NCI-H510A treated with DMSO at 0.1 percent for 48 hours (cell line): Measurements from ENCODE around the gene FBXL13.
"Not testable (repeated sequence)": the region's sequence is repeated elsewhere in the genome, so short reads cannot be mapped to it uniquely, and the experiment has no call there.

Source experiments
- DNase-seq: peaks from one replicate; lab custom pipeline; 2025; lab: John Stamatoyannopoulos, UW

FBXL13 gene

DNA sequence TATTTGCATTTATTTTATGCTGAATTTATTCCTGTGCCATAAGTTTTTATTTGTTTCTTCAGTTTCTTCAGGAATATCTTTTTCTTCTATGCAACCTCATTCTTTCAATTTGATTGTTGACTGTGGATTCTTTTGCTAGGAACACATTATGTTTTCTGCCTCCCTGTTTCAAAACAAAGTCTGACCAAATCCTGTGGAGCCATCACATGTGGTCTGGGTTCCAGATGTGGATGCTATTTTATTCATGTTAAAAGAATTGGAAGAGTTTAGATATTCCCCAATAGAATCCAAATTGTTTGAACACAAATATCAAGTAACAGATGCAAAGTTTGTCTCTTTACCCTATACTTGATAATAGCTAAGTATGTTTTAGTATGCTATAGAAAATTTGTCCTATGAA lies 218.6 kb downstream of the FBXL13 start:
- no peak for DNase-seq

- DNase-seq: no peak
Measured at GRCh38 chr7:102849538-102849937, 225.1 kb downstream of the FBXL13 start.

DNA sequence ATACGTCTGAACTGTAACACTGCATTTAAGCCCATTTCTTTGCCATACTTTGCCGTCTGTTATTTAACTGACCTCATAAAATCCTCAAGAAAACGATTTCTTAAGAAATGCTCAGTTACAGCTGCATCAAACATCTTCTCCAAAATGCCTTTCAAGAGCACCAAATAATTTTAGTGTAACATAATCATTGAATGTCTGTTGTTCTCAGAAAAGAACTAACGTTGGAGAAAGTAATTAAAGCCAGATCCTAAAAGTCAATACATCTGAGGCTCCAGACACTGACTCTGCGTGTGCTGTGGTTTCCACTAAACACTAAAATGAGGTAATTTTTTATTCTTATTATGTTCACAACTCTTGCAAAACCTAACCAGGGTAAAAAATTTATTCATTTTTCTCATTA lies 225.5 kb downstream of the FBXL13 start:
- DNase-seq: no peak

DNA sequence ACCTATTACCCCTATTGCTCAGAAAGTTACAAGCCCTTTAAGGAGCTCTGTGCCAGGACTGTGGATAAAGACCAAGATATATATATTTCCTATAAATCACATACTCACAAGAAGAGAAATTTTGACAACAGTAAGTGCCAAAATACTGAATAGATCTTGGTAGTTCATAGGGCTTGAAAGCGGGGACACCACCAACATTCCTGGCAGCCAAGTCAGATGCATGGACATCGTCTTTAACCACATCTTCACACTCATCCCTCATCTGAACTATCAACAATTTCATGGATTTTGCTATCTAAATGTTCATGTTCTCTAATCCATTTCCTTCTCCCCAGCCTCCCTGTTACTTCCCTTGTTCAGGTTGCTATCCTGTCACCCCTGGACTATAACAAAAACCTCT lies 229.2 kb downstream of the FBXL13 start:
- DNase-seq: no peak

- DNase-seq: no peak
Measured at GRCh38 chr7:102843850-102844249, 230.7 kb downstream of the FBXL13 start.

- no peak for DNase-seq
Measured at GRCh38 chr7:102842284-102842683, 232.3 kb downstream of the FBXL13 start.

- DNase-seq: no peak
Measured at GRCh38 chr7:102841290-102841689, 233.3 kb downstream of the FBXL13 start.

DNA sequence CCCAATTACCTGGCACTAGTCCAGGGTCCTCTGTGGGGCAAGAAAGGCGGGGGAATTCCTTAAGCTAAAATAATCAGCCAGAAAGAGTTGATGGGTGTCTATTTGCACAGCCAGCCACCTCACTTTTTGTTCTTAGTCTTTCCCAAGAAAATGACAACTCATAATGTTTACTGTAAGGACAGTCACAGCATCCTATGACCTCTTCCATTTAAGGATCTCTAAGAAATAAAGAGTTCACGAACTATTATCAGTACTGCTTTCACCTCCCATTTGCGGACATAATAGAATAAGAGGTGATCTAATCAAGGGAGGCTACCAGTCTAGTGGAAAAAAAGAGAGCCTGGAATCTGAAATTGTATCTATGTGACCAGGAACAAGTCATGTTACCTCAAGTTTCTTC lies 234.2 kb downstream of the FBXL13 start:
- no peak for DNase-seq

DNA sequence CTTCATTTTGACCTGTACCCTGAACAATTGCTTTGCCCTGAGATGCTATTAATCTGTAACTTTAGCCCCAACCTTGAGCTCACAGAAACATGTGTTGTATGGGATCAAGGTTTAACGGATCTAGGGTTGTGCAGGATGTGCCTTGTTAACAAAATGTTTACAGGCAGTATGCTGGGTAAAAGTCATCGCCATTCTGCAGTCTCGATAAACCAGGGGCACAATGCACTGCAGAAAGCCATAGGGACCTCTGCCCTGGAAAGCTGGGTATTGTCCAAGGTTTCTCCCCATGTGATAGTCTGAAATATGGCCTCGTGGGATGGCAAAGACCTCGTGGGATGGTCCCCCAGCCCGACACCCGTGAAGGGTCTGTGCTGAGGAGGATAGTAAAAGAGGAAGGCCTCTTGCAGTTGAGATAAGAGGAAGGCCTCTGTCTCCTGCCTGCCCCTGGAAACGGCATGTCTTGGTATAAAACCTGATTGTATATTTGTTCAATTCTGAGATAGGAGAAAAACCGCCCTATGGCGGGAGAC lies 236.0 kb downstream of the FBXL13 start:
- not testable (repeated sequence) for DNase-seq

- DNase-seq: no peak
Measured at GRCh38 chr7:102837802-102838201, 236.8 kb downstream of the FBXL13 start.

- no peak for DNase-seq
Measured at GRCh38 chr7:102836977-102837376, 237.6 kb downstream of the FBXL13 start.

- DNase-seq: no peak
Measured at GRCh38 chr7:102836191-102836919, 238.2 kb downstream of the FBXL13 start.

DNA sequence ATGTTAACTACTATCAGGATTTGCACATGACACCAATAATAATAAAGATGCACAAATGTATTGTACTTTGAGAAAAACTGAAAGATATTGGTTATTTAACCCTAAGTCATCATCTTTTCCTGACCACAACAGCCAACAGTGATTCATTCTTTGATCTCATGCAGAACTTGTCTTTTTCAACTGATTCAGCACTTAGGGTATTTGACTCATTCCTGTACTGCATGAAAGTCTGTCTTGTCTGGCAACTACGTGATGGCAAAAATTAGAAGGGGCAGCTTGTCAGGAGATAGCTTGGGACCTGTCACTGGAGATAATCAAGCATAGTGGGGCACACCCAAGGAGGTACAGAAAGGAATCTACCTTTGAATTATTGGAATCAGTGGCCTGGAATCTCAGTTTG lies 239.6 kb downstream of the FBXL13 start:
- DNase-seq: no peak

DNA sequence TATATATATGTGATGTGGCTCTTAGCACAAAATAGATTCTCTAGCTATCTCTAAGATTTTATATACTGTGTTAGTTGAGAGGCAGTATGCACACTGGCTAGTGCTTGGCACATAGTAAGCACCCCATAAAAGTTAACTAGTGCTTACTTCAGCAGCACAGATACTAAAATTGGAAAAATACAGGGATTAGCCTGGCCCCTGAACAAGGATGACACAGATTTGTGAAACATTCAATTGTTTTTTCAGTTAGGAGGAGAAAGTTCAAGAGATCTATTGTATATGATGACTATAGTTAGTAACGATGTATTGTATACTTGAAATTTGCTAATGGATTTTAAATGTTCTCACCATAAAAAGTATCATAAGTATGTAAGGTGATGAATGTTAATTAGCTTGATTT lies 240.1 kb downstream of the FBXL13 start:
- DNase-seq: no peak

DNA sequence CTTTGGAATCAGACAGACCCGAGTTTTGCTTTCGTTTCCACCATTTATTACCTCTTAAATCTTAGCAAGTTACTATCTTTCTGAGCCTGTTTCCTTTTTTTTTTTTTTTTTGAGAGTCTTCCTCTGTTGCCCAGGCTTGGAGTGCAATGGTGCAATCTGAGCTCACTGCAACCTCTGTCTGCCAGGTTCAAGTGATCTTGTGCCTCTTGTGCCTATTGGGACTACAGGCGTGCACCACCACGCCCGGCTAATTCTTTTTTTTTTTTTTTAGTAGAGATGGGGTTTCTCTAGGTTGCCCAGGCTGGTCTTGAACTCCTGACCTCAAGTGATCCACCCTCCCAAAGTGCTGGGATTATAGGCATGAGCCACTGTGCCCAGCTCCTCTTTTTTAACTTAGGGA lies 241.3 kb downstream of the FBXL13 start:
- DNase-seq: no peak

DNA sequence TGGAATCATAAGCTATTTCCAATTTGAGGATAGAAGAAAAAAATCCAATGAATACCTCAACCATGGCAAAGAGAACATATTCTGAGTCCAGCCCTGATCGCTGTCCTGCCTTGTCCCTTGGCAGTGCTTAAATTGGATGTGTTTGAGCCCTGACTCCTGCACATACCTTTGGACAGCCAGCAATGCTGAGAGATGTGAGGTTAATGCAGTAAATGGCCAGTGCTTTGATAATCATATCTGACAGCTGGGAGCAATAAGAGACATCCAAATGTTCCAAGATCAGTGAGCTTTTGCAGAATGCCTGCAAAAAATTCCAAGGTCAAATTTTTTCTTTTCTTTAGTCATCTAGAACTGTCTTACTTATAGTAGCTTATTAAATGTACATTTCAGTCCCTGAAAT lies 241.9 kb downstream of the FBXL13 start:
- DNase-seq: no peak

- DNase-seq: no peak
Measured at GRCh38 chr7:102830197-102830596, 244.4 kb downstream of the FBXL13 start.

- no peak for DNase-seq
Measured at GRCh38 chr7:102829075-102829474, 245.5 kb downstream of the FBXL13 start.

DNA sequence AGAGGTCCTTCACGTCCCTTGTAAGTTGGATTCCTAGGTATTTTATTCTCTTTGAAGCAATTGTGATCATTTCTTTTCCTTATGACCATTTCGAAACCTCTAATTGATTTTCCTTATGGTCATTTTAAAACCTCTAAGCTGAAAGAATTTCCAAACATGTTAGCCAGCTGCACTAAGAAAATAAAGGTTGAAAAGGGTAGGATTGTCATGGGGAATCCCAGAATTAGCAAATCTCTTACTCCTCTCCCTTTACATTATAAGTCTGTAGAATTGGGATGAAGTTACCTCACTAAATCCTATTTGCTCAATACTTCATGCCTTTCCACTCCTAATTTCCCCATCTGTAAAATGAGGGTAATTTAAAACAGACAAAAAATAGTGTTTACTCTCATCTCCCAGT lies 246.3 kb downstream of the FBXL13 start:
- no peak for DNase-seq

DNA sequence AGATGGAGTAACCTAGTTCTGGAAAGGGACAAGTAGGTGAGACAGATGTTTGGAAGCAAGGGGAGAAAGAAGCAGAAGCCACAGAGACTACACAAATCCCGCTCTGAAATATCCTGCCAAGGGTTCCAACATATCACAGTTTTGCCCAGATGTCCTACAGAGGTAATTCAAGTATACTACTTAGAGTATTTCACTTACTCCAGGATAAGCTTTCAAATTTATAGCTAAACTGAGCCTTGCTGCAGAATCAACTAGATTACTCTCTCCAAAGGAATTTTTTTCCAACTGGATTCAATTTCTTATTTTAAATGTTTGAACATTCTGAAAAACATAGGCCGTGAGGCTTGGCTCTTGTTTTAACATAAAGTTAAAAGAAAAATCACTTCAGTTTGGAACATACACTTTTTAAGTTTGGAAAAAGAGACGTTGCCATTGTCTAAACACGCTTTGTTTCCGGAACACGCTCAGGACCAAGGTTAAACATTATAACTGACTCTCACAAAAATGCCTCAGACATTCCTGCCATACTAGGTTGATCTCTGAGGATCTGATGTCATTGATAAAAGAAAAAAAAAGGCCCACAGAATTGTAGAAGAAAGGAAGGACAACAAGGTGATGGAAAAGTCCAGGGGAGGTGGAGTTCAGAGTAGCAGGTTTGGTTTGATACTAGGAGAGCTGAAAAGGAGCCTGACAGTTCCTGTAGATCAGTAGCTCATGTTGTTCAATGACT lies 251.0 kb downstream of the FBXL13 start:
- no peak for DNase-seq

DNA sequence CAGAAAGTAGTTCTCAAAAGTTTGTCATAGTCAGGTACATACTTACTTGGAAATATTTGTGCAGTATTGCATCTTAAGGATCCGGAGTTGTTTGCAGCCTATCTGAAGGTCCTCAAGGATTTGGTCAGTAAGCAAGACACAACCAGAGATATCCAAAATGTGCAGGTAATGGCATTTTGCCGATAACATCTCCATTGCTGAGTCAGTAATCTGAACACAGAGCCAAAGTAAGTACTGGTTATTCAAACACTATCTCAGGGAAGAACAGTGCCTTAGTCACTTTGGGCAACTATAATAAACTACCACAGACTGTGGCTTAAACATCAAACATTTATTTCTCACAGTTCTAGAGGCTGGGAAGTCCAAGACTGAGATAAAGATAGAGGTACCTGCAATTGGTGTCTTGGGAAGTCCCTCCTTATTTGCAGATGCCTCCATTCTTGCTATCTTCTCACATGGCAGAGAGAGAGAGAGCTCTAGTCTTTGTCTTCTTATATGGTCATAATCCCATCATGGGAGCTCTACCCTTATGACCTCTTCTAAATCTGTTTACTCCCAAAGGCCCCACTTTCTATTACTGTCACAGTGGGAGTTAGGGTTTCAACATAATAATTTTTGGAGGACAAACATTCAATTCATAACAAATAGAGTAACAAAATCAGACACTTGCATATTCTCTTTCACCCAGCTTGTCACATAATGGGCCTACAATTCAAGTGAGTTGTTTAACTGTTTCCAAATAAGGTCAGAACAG lies 252.4 kb downstream of the FBXL13 start:
- DNase-seq: no peak

DNA sequence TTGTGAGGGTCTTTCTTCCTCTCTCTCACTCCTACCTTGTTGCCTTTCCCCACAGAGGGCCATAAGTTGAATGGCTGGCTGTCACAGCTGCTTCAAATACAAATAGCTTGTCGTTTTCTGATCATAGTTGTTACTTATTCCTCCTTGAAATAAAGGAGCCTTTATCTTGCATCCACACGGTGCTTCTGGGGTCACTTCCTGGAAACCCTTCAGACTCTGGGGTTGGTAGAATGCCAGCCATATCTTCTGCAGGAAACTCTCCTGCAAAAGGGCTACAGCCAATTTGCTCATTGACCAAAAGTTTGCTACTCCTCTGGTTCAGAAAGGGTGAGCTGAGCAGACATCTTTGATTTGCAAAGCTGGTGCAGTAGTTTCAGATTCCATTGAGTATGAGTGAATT lies 255.4 kb downstream of the FBXL13 start:
- no peak for DNase-seq
